A673 (cell line): ENCODE data around the gene SNX8.

Source experiments
- CTCF ChIP-seq: fragments of 300-800, 200-600 bp; sonication (generic); conservative IDR thresholded peaks from 2 replicates; pipeline ENCODE4 v1.5.1; 2017; ENCODE audit warnings: low read depth, mild to moderate bottlenecking, antibody characterized with exemption, low read length, moderate library complexity, mixed read lengths
- EZH2 ChIP-seq: fragments of 200-600 bp; sonication (generic); IDR thresholded peaks from 2 replicates; pipeline ENCODE4 v1.6.1; 2017; ENCODE audit warnings: borderline replicate concordance, low read depth, mild to moderate bottlenecking, mixed read lengths, antibody characterized with exemption, low read length; ENCODE audit not compliant: poor library complexity, severe bottlenecking

GRCh38 chr7:2204446-2204845 is 109.8 kb downstream of the SNX8 start:
- TF ChIP-seq CTCF (no peak), EZH2 (no peak)
